PC-3 (cell line): ENCODE data around the gene ATP5PD.

Experiments
- CTCF ChIP-seq: fragments of 300-600 bp; sonication (generic); conservative IDR thresholded peaks from 2 replicates; pipeline ENCODE4 v1.5.1; 2017; ENCODE audit warnings: antibody characterized with exemption, low read depth, mild to moderate bottlenecking, low read length
- EZH2 ChIP-seq: fragments of 300-600 bp; sonication (generic); IDR thresholded peaks from one replicate; pipeline ENCODE4 v1.6.1; 2017; ENCODE audit warnings: antibody characterized with exemption, mild to moderate bottlenecking, low read length; ENCODE audit not compliant: unreplicated experiment

GRCh38 chr17:75078284-75079022 is 31.7 kb upstream of the ATP5PD start:
- TF ChIP-seq CTCF (no peak), EZH2 (no peak)
